Fibroblast of lung (primary cell): Measurements from ENCODE around the gene SLC25A34. TPM values are rescaled to one million over a fixed set of nuclear protein-coding genes. Genes with fewer than 3 reads are reported as not detected.

Experiments
- DNase-seq, 2 donors: peaks; one replicate each; pipeline versions ENCODE4 v3.0.0 to v3.0.0-alpha.2; 2010; ENCODE audit warnings: low read depth in 2 of 2
- H2AFZ ChIP-seq: 2 replicates; pipeline ENCODE4 v1.5.1; 2012; ENCODE audit warnings: low read length, control low read depth, inconsistent platforms
- H3K27ac ChIP-seq: 2 replicates; pipeline ENCODE4 v1.5.1; 2011; ENCODE audit warnings: low read length, control low read depth; ENCODE audit not compliant: insufficient read depth
- H3K27me3 ChIP-seq: 2 replicates; pipeline ENCODE4 v1.5.1; 2011; ENCODE audit warnings: mild to moderate bottlenecking, low read length; ENCODE audit not compliant: control insufficient read depth, insufficient read depth
- H3K36me3 ChIP-seq: 2 replicates; pipeline ENCODE4 v1.5.1; 2011; ENCODE audit warnings: low read length; ENCODE audit not compliant: control insufficient read depth, insufficient read depth
- H3K4me1 ChIP-seq: 2 replicates; pipeline ENCODE4 v1.5.1; 2011; ENCODE audit warnings: low read length; ENCODE audit not compliant: control insufficient read depth, insufficient read depth; ENCODE audit errors: extremely low read depth
- H3K4me2 ChIP-seq: 2 replicates; pipeline ENCODE4 v1.5.1; 2011; ENCODE audit warnings: low read length, control low read depth; ENCODE audit not compliant: insufficient read depth; ENCODE audit errors: extremely low read depth
- H3K4me3 ChIP-seq, 4 experiments: fragments of 200-600 bp in 1 of 4; sonication (generic) in 1 of 4; replicated peaks in 1 of 4; 2 replicates each; pipeline ENCODE4 v1.5.1; 2011 to 2016; ENCODE audit warnings: low read length in 4 of 4, low read depth in 3 of 4, mild to moderate bottlenecking in 3 of 4, control low read depth in 2 of 4, inconsistent platforms in 1 of 4, mixed read lengths in 1 of 4; ENCODE audit not compliant: insufficient read depth in 1 of 4; ENCODE audit errors: control extremely low read depth in 1 of 4
- H3K79me2 ChIP-seq: 2 replicates; pipeline ENCODE4 v1.5.1; 2012; ENCODE audit warnings: mild to moderate bottlenecking, low read length, inconsistent platforms; ENCODE audit not compliant: control insufficient read depth, insufficient read depth
- H3K9ac ChIP-seq: 2 replicates; pipeline ENCODE4 v1.5.1; 2011; ENCODE audit warnings: mild to moderate bottlenecking, low read length, control low read depth; ENCODE audit not compliant: insufficient read depth
- H3K9me3 ChIP-seq: 2 replicates; pipeline ENCODE4 v1.5.1; 2012; ENCODE audit warnings: low read depth, low read length; ENCODE audit not compliant: control insufficient read depth, insufficient read depth
- H4K20me1 ChIP-seq: 2 replicates; pipeline ENCODE4 v1.5.1; 2011; ENCODE audit warnings: low read length; ENCODE audit not compliant: control insufficient read depth, insufficient read depth; ENCODE audit errors: extremely low read depth
- CTCF ChIP-seq, 2 donors: IDR thresholded peaks in 1 of 2; conservative IDR thresholded peaks in 1 of 2; 1 replicate in 1 of 2; 2 replicates in 1 of 2; pipeline ENCODE4 v1.5.1; 2011 to 2012; ENCODE audit warnings: low read length in 2 of 2, control low read depth in 1 of 2, inconsistent platforms in 1 of 2, low read depth in 1 of 2, mild to moderate bottlenecking in 1 of 2
- EZH2 ChIP-seq: IDR thresholded peaks from 2 replicates; pipeline ENCODE4 v1.5.1; 2012; ENCODE audit warnings: low read length, control low read depth, mild to moderate bottlenecking; ENCODE audit errors: missing control alignments
- polyA plus RNA-seq, 2 donors: library from polyadenylated mRNA; depleted of rRNA in 1 of 2; stranded (reverse) in 1 of 2; unstranded in 1 of 2; fragments of >200 nt; gene quantifications; 2 replicates each; pipeline ENCODE4 v1.2.1, GENCODE V29; 2011 to 2012; ENCODE audit warnings: missing spikeins in 1 of 2
- total RNA-seq: library from RNA; depleted of rRNA; stranded (reverse); fragments of >200 nt; gene quantifications from 2 replicates; pipeline ENCODE4 v1.2.1, GENCODE V29; 2014

Gene SLC25A34
- total and polyA plus RNA-seq, 2 donors (not counting 1 experiment from before 2014, with no cell fraction given): 0.35 to 0.83 TPM

GRCh38 chr1:15717418-15718125, 18.5 kb upstream of the SLC25A34 start:
- TF ChIP-seq EZH2 (no peak), CTCF (conservative IDR thresholded peaks at IDR 0.05 in 1 of 2, IDR thresholded peaks at IDR 0.05 in 1 of 2; ENCODE audit: low read depth in 1 of 2, low read length in 2 of 2) (no peak)
- Histone ChIP-seq H3K27ac (no peak overlapping the region), H3K4me3 (no peak overlapping the region), H3K79me2 (peaks cover 4% of the 10 kb centered on the region), H3K36me3 (peaks cover 21% of the 10 kb centered on the region), H3K27me3 (no peaks in the 10 kb centered on the region), H3K4me2 (no peak overlapping the region), H3K9me3 (no peaks in the 10 kb centered on the region), H2AFZ (no peak overlapping the region), H3K4me1 (peaks cover 6% of the 10 kb centered on the region), H3K9ac (no peak overlapping the region), H4K20me1 (no peaks in the 10 kb centered on the region)
- peak in 1 of 2 donors; percentile 19 for DNase-seq

GRCh38 chr1:15718199-15718601, 17.9 kb upstream of the SLC25A34 start:
- Histone ChIP-seq H3K4me3 (no peak overlapping the region), H2AFZ (no peak overlapping the region), H4K20me1 (no peaks in the 10 kb centered on the region), H3K9me3 (no peaks in the 10 kb centered on the region), H3K4me1 (peaks cover 6% of the 10 kb centered on the region), H3K36me3 (peaks cover 23% of the 10 kb centered on the region), H3K4me2 (no peak overlapping the region), H3K27ac (no peak overlapping the region), H3K9ac (no peak overlapping the region), H3K27me3 (no peaks in the 10 kb centered on the region), H3K79me2 (peaks cover 2% of the 10 kb centered on the region)
- no peak for DNase-seq
- TF ChIP-seq EZH2: no peak
- TF ChIP-seq CTCF (conservative IDR thresholded peaks at IDR 0.05 in 1 of 2, IDR thresholded peaks at IDR 0.05 in 1 of 2; ENCODE audit: low read depth in 1 of 2, low read length in 2 of 2): no peak

- Histone ChIP-seq H2AFZ (no peak overlapping the region), H3K4me1 (peaks cover 5% of the 10 kb centered on the region), H3K36me3 (peaks cover 25% of the 10 kb centered on the region), H3K79me2 (peaks cover 2% of the 10 kb centered on the region), H3K9me3 (no peaks in the 10 kb centered on the region), H4K20me1 (no peaks in the 10 kb centered on the region), H3K4me2 (no peak overlapping the region), H3K9ac (no peak overlapping the region), H3K27ac (no peak overlapping the region), H3K27me3 (no peaks in the 10 kb centered on the region), H3K4me3 (no peak overlapping the region)
- TF ChIP-seq EZH2 (no peak), CTCF (conservative IDR thresholded peaks at IDR 0.05 in 1 of 2, IDR thresholded peaks at IDR 0.05 in 1 of 2; ENCODE audit: low read depth in 1 of 2, low read length in 2 of 2) (no peak)
- no peak for DNase-seq
Measured at GRCh38 chr1:15719381-15720120, 16.5 kb upstream of the SLC25A34 start.
